Thyroid gland (tissue), 4 donors: Measurements from ENCODE around the gene IGF1. TPM values are rescaled to one million over a fixed set of nuclear protein-coding genes. Genes with fewer than 3 reads are reported as not detected.

Experiments
- DNase-seq, 2 donors: peaks; one replicate each; pipeline ENCODE4 v3.0.0-alpha.2; 2019
- H3K27ac ChIP-seq, 3 donors: fragments of 200-600 bp; sonication (generic); 1 replicate in 2 of 3; 2 replicates in 1 of 3; pipeline ENCODE4 v1.5.1; 2016 to 2019; ENCODE audit warnings: mild to moderate bottlenecking in 1 of 3, moderate library complexity in 1 of 3
- H3K27me3 ChIP-seq: fragments of 200-600 bp; sonication (generic); one replicate; pipeline ENCODE4 v1.5.1; 2019
- H3K36me3 ChIP-seq, 2 donors: fragments of 200-600 bp; sonication (generic); one replicate each; pipeline ENCODE4 v1.5.1; 2016 to 2019
- H3K4me1 ChIP-seq, 2 donors: fragments of 200-600 bp; sonication (generic); one replicate each; pipeline ENCODE4 v1.5.1; 2017 to 2019
- H3K4me3 ChIP-seq, 3 donors: fragments of 200-600 bp; sonication (generic); replicated peaks in 1 of 3; 1 replicate in 2 of 3; 2 replicates in 1 of 3; pipeline ENCODE4 v1.5.1; 2016; ENCODE audit warnings: mild to moderate bottlenecking in 1 of 3
- H3K9me3 ChIP-seq: fragments of 200-600 bp; sonication (generic); one replicate; pipeline ENCODE4 v1.5.1; 2017
- CTCF ChIP-seq, 6 experiments: fragments of 200-600 bp in 3 of 6; fragments of 450-650 bp in 3 of 6; sonication (generic) in 3 of 6; IDR thresholded peaks; one replicate each; pipeline ENCODE4 v1.5.1; 2016 to 2019; ENCODE audit warnings: antibody characterized with exemption in 6 of 6, mild to moderate bottlenecking in 2 of 6, inconsistent platforms in 1 of 6, moderate library complexity in 1 of 6
- POLR2A ChIP-seq, 2 donors: fragments of 450-650 bp; IDR thresholded peaks; one replicate each; pipeline ENCODE4 v1.6.1; 2017; ENCODE audit warnings: antibody characterized with exemption in 2 of 2, mild to moderate bottlenecking in 2 of 2, moderate library complexity in 1 of 2
- WGBS, 2 donors: methylation state at CpG; one replicate each; pipeline ENCODE4 v1.1.5; 2017; 5-methylcytosine and 5-hydroxymethylcytosine counted together
- intact Hi-C: fragments of 100-400 bp; cut with DNase I; formaldehyde crosslinking; loops from one replicate; pipeline ENCODE4 v1.15.1; 2023
- total RNA-seq, 4 donors: library from RNA; depleted of rRNA; stranded (reverse); fragments of >200 nt; gene quantifications; one replicate each; pipeline ENCODE4 v1.2.3, GENCODE V29; 2016

Gene IGF1
- total RNA-seq, 4 donors from 2014 or later, result 74.0 to 134 (median 111) TPM

GRCh38 chr12:102487226-102487625 is 6.9 kb upstream of the IGF1 start:
- WGBS, 2 donors, result 86 to 91% methylated on average over 2 of the region's 2 CpGs
- Histone ChIP-seq H3K36me3 (no peaks in the 10 kb centered on the region), H3K4me3 (no peak overlapping the region), H3K9me3 (no peaks in the 10 kb centered on the region), H3K27ac (no peak overlapping the region), H3K27me3 (no peaks in the 10 kb centered on the region), H3K4me1 (peaks cover 0 to 11% of the 10 kb centered on the region in 2 donors)
- TF ChIP-seq POLR2A (IDR thresholded peaks at IDR 0.05) (no peak), CTCF (IDR thresholded peaks at IDR 0.05) (no peak)
- intact Hi-C loops, result loop anchor here (10.0 kb wide), 1 partner anchor 312 kb away; no protein-coding TSS in a partner anchor
- no peak for DNase-seq

GRCh38 chr12:102486153-102486552 is 5.8 kb upstream of the IGF1 start:
- WGBS, 2 donors, result 92 to 93% methylated on average over 2 of the region's 2 CpGs
- Histone ChIP-seq H3K36me3 (no peaks in the 10 kb centered on the region), H3K4me1 (peaks cover 0 to 17% of the 10 kb centered on the region in 2 donors), H3K27ac (no peak overlapping the region), H3K4me3 (no peak overlapping the region), H3K27me3 (no peaks in the 10 kb centered on the region), H3K9me3 (no peaks in the 10 kb centered on the region)
- TF ChIP-seq CTCF (IDR thresholded peaks at IDR 0.05) (no peak), POLR2A (IDR thresholded peaks at IDR 0.05) (no peak)
- DNase-seq, result no peak
- intact Hi-C loops, result loop anchor here (10.0 kb wide), 1 partner anchor 311 kb away; no protein-coding TSS in a partner anchor

GRCh38 chr12:102484428-102484958 is 4.1 kb upstream of the IGF1 start:
- peak; percentile 55 to 59 for DNase-seq
- Histone ChIP-seq H3K9me3 (no peaks in the 10 kb centered on the region), H3K36me3 (no peaks in the 10 kb centered on the region), H3K27me3 (no peaks in the 10 kb centered on the region), H3K4me1 (peaks cover 13 to 34% of the 10 kb centered on the region in 2 donors), H3K27ac (peak overlapping the region in 2 of 3 donors; percentile 43 to 46), H3K4me3 (no peak overlapping the region)
- TF ChIP-seq POLR2A (IDR thresholded peaks at IDR 0.05) (no peak), CTCF (IDR thresholded peaks at IDR 0.05) (peak; percentile 67 to 94 (median 86))
- intact Hi-C loops, result loop anchor here (10.0 kb wide), 1 partner anchor 310 kb away; no protein-coding TSS in a partner anchor
- 12 to 16% methylated on average over 12 of the region's 12 CpGs for WGBS, 2 donors

- no peak for TF ChIP-seq POLR2A (IDR thresholded peaks at IDR 0.05)
- TF ChIP-seq CTCF (IDR thresholded peaks at IDR 0.05), result no peak
- DNase-seq, result no peak
- H3K4me3 ChIP-seq, result no peak overlapping the region
- 65 to 67% methylated on average over 3 of the region's 3 CpGs for WGBS, 2 donors
- H3K9me3 ChIP-seq, result no peaks in the 10 kb centered on the region
- peaks cover 17 to 39% of the 10 kb centered on the region in 2 donors for H3K4me1 ChIP-seq
- H3K27me3 ChIP-seq, result no peaks in the 10 kb centered on the region
- intact Hi-C loops, result loop anchor here (10.0 kb wide), 1 partner anchor 309 kb away; no protein-coding TSS in a partner anchor
- H3K36me3 ChIP-seq, result no peaks in the 10 kb centered on the region
- H3K27ac ChIP-seq, result peak overlapping the region in 2 of 3 donors; percentile 43 to 46
These were observed 3.7 kb upstream of the IGF1 start for GRCh38 chr12:102484017-102484416.

GRCh38 chr12:102483466-102483865 is 3.1 kb upstream of the IGF1 start:
- Histone ChIP-seq H3K27ac (peak overlapping the region in 1 of 3 donors; percentile 43), H3K9me3 (no peaks in the 10 kb centered on the region), H3K27me3 (no peaks in the 10 kb centered on the region), H3K4me3 (no peak overlapping the region), H3K36me3 (no peaks in the 10 kb centered on the region), H3K4me1 (peaks cover 23 to 44% of the 10 kb centered on the region in 2 donors)
- no peak for DNase-seq
- TF ChIP-seq CTCF (IDR thresholded peaks at IDR 0.05), result no peak
- no peak for TF ChIP-seq POLR2A (IDR thresholded peaks at IDR 0.05)
- intact Hi-C loops, result loop anchor here (10.0 kb wide), 1 partner anchor 309 kb away; no protein-coding TSS in a partner anchor
- 96% methylated on average over 2 of the region's 2 CpGs for WGBS, 2 donors
